Gastrocnemius medialis (tissue), 4 donors: ENCODE results near the gene COL9A1.

Experiments used
- POLR2A ChIP-seq, 2 donors: fragments of 450-650 bp; IDR thresholded peaks; one replicate each; pipeline ENCODE4 v1.6.1; 2017; ENCODE audit warnings: antibody characterized with exemption in 2 of 2, mild to moderate bottlenecking in 2 of 2, moderate library complexity in 2 of 2
- TF ChIP-seq, protein P1 (sequence below), 5 experiments: fragments of 450-650 bp in 3 of 5; fragments of 200-600 bp in 2 of 5; sonication (generic) in 2 of 5; IDR thresholded peaks in 4 of 5; conservative IDR thresholded peaks in 1 of 5; 1 replicate in 4 of 5; 2 replicates in 1 of 5; pipeline ENCODE4 v1.5.1; 2016 to 2019; ENCODE audit warnings: antibody characterized with exemption in 5 of 5, mild to moderate bottlenecking in 3 of 5, moderate library complexity in 3 of 5

DNA sequence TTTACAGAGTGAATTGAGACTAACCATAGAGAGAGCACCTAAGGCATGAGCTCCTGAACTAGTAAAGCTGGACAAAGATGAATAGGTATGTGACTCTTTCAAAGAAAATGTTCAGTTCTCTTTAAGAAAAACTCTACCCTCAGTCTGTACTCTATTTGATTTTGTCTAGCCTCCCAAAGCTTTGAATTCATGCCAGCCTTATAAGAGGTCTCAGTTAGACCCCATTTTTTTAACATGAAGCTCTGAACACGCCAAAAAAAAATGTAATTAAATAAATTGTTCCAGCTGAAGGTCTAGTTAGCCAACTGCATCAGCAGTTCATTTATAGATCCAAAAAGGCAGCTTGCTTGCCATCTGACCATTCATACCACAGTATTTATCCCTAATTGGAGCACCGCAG, 71.6 kb downstream of the COL9A1 start:
- TF ChIP-seq, protein P1, sequence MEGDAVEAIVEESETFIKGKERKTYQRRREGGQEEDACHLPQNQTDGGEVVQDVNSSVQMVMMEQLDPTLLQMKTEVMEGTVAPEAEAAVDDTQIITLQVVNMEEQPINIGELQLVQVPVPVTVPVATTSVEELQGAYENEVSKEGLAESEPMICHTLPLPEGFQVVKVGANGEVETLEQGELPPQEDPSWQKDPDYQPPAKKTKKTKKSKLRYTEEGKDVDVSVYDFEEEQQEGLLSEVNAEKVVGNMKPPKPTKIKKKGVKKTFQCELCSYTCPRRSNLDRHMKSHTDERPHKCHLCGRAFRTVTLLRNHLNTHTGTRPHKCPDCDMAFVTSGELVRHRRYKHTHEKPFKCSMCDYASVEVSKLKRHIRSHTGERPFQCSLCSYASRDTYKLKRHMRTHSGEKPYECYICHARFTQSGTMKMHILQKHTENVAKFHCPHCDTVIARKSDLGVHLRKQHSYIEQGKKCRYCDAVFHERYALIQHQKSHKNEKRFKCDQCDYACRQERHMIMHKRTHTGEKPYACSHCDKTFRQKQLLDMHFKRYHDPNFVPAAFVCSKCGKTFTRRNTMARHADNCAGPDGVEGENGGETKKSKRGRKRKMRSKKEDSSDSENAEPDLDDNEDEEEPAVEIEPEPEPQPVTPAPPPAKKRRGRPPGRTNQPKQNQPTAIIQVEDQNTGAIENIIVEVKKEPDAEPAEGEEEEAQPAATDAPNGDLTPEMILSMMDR (IDR thresholded peaks at IDR 0.05 in 4 of 5, conservative IDR thresholded peaks at IDR 0.05 in 1 of 5) = no peak
- TF ChIP-seq POLR2A (IDR thresholded peaks at IDR 0.05) = no peak
